ENCODE results near the gene RNF126.
"Not testable (repeated sequence)": the region's sequence is repeated elsewhere in the genome, so short reads cannot be mapped to it uniquely, and the experiment has no call there.

Gene RNF126

DNA sequence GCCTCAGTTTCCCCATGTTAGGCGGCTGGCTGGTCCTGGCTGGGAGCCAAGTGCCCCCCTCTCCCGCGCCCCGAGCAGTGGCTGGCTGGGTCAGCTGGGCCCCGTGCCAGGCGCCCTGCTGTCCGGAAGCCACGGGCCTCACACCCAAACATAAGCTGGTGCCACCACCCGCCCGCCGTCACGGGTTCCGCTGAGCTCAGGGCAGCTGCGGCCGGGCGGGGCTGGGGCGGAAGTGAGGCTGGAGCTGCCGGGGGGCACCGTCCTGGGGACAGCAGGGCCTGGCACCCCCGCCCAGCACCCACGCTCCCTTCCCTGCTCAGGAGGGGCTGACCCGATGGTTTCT lies 54.0 kb downstream of the RNF126 start:
- DNase-seq, result peak; percentile 26

DNA sequence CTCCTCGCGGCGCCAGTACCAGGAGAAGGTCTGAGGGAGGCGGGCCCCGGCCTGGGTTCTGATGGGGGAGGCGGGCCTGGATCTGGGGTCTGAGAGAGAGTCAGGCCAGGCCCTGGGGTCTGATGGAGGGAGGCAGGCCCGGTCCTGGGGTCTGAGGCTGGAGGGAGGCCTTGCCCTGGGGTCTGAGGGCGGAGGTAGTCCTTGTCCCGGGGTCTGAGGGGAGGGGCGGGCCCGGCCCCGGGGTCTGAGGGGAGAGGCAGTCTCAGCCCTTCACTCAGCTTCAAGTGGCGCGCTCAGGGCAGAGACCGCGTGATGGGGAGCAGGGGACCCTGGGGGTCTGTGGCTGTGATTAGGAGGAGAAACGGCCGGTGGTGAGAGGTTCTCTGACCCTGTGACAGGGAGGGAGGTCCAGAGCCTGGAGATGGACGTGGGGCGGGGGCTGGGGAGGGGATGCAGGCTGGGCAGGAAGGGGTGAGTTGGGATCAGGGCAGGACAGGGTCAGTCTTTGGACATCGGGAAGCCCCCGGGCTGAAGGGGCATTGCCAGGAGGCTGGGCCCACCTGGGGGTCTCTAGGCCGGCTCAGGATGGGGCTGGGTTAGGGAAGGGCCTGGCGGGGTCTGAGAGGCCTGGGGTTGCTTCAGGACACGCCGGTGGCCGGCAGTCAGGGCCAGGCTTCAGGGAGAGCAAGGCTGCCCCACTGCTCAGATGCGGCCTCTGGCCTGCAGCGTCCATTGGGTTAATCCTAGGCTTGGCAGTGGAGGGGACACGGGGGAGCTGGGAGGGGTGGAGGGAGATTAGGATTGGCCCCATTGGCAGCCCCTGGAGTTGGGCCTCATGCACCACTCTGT lies 54.6 kb downstream of the RNF126 start:
- no peak for DNase-seq

DNA sequence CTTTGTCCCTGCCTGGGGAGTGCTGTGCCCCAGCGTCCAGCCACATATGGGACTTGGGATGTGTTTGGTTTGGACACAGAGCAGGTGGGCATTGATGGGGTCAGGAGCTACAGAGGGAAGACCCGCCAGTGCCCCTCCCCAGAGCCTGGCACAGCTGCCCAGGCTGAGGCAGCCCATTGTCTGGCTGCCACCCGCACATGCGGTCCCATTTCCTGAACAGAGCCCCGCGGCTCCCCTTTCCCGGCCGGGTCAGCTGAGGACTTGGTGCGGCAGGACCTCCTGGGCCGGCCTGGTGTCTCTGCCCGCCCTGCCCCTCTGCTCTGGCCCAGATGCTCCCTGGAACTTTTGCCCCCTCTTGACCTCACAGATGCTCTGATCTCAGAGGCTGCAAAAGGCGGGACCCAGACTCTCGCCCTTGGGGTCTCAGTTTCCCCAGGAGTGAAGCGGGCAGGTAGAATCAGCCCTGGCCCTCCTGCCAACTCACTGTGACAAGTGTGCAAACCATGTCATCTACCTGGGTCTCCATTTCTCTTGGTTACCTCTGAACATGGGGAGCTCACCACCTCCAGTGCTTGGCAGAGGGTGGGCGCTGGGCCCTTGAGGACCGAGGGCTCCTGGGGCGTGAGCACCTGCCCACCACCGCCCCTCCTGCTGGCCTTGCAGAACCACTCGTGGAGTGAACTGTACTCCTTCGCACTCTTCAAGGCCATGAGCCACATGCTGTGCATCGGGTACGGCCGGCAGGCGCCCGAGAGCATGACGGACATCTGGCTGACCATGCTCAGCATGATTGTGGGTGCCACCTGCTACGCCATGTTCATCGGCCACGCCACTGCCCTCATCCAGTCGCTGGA lies 55.5 kb downstream of the RNF126 start:
- DNase-seq, result no peak

DNA sequence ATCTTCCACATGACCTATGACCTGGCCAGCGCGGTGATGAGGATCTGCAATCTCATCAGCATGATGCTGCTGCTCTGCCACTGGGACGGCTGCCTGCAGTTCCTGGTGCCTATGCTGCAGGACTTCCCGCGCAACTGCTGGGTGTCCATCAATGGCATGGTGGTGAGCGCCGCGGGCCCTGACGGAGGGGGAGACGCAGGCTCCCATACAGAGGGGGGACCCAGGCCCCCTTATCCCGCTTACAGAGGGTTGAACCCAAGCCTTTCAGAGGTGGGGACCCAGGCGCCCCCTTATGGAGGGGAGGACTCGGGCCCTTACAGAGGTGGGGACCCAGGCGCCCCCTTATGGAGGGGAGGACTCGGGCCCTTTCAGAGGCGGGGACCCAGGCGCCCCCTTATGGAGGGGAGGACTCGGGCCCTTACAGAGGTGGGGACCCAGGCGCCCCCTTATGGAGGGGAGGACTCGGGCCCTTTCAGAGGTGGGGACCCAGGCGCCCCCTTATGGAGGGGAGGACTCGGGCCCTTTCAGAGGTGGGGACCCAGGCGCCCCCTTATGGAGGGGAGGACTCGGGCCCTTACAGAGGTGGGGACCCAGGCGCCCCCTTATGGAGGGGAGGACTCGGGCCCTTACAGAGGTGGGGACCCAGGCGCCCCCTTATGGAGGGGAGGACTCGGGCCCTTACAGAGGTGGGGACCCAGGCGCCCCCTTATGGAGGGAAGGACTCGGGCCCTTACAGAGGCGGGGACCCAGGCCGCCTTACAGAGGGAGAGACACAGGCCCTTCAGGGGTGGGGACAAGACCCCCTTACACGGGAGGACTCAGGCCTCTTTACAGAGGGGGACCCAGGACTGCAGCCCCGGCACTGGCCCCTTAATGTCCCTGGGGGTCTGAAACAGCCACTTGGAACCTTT lies 57.7 kb downstream of the RNF126 start:
- not testable (repeated sequence) for DNase-seq

DNA sequence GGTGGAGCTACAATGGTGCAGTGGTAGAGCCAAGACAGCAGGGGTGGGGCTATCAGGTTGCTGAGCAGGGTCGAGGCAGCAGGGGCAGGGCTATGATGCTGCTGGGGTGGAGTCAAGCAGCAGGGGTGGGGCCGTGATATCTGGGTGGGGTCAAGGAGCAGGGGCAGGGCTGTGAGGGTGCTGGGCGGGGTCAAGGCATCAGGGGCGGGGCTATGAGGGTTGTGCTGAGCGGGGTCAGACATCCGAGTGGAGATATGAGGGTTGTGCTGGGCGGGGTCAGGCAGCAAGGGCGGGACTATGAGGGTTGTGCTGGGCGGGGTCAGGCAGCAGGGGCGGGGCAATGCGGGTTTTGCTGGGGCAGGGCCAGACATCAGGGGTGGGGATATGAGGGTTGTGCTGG lies 58.7 kb downstream of the RNF126 start:
- no peak for DNase-seq

DNA sequence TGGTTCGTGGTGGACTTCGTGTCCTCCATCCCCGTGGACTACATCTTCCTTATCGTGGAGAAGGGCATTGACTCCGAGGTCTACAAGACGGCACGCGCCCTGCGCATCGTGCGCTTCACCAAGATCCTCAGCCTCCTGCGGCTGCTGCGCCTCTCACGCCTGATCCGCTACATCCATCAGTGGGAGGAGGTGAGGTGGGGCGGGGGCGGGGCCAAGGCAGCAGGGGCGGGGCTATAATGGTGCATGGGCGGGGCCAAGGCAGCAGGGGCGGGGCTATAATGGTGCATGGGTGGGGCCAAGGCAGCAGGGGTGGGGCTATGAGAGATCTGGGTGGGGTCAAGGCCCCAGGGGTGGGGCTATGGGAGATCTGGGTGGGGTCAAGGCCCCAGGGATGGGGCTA lies 59.2 kb downstream of the RNF126 start:
- DNase-seq, result not testable (repeated sequence)

DNA sequence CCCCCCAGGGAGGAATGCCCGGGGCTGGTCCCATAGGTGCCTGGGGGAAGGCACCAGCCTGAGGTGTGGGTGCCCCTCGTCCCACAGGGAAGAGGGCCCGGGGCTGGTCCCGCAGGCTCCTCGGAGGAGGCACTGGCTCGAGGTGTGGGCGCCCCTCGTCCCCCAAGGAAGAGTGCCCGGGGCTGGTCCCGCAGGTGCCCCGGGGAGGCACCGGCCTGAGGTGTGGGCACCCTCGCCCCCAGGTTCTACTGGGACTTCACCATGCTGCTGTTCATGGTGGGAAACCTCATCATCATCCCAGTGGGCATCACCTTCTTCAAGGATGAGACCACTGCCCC lies 59.7 kb downstream of the RNF126 start:
- DNase-seq, result not testable (repeated sequence)

DNA sequence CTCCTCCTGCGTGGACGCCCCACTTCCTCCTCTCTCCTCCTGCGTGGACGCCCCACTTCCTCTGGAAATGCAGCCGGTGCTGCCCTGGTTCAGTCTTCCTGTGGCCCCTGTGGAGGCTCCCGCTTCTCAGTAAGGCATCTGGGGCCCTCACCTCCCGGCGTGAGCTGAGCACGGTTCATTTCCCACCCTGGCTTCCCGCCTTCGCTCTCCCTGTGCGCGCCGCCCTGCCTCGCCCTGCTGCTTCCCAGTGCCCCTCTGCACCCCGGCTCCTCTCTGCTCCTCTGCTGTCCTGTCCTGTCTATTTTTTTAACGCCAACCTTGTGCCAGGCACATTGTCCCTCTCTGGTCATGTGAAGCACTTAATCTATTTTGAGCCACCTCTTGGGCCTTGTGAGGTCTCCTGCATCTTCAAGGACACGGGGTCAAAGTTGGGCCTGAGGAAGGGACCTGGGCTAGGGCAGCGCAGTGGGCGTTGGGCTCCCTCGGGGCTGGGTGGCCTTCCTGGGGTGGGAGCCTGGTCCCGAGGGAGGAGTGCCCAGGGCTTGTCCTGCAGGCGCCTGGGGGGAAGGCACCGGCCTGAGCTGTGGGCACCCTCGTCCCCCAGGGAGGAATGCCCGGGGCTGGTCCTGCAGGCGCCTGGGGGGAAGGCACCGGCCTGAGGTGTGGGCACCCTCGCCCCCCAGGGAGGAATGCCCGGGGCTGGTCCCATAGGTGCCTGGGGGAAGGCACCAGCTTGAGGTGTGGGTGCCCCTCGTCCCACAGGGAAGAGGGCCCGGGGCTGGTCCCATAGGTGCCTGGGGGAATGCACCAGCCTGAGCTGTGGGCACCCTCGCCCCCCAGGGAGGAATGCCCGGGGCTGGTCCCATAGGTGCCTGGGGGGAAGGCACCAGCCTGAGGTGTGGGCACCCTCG lies 60.4 kb downstream of the RNF126 start:
- DNase-seq, result no peak

DNA sequence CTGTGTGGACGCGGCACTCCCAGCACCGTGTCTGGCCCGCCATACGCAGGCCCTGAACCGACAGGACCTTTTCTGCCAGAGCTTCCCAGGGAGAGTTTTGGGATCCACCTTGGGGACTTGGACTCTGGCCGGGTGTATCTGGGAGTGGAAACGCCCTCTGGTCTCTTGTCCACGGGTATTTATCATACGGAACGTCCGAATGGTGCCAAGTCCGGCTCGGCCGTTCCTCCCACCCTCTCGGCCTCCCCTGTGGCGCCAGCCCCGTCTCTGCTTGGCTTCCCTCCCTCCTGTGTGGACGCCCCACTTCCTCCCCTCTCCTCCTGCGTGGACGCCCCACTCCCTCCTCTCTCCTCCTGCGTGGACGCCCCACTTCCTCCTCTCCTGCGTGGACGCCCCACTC lies 61.2 kb downstream of the RNF126 start:
- no peak for DNase-seq

DNA sequence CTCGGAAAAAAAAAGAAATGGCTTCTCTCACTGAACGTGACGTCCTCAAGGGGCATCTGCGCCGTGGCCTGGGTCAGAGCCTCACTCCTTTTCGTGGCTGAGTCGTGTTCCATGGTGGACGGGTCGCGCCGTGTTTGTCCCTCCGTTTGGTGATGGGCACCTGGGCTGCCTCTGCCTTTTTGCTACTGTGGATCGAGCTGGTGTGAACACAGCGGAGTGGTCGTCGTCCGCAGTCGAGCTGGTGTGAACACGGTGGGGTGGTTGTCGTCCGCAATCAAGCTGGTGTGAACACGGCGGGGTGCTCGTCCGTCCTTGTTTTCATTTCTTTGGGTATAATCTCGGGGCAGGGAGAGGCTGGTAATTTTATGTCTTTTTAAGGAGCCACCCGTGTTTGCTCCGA lies 61.7 kb downstream of the RNF126 start:
- no peak for DNase-seq
